WTC11 (cell line): ENCODE measurements around the gene NSMCE3.

Source experiments
- CBFB ChIP-seq: sonication (generic); formaldehyde crosslinking; IDR thresholded peaks from 2 replicates; pipeline ENCODE4 v1.8.1; 2022; ENCODE audit warnings: mild to moderate bottlenecking, low read depth, missing genetic modification reagents
- ELF4 ChIP-seq: sonication (generic); formaldehyde crosslinking; IDR thresholded peaks from 2 replicates; pipeline ENCODE4 v1.8.1; 2022; ENCODE audit warnings: low read depth, mild to moderate bottlenecking, moderate library complexity, missing genetic modification reagents
- NFE2L1 ChIP-seq: sonication (generic); formaldehyde crosslinking; IDR thresholded peaks from 2 replicates; pipeline ENCODE4 v1.8.1; 2023; ENCODE audit warnings: missing genetic modification reagents
- NR3C1 ChIP-seq: sonication (generic); formaldehyde crosslinking; conservative IDR thresholded peaks from 2 replicates; pipeline ENCODE4 v1.8.1; 2023; ENCODE audit warnings: low read depth, mild to moderate bottlenecking, missing genetic modification reagents
- SMAD4 ChIP-seq: sonication (generic); formaldehyde crosslinking; IDR thresholded peaks from 2 replicates; pipeline ENCODE4 v1.8.0; 2022; ENCODE audit warnings: mild to moderate bottlenecking, missing genetic modification reagents
- TF ChIP-seq, protein P1 (sequence below): fragments of 200-600 bp; IDR thresholded peaks from 2 replicates; pipeline ENCODE4 v1.8.0; 2022; ENCODE audit warnings: antibody characterized with exemption
- TF ChIP-seq, protein P2 (sequence below): sonication (generic); formaldehyde crosslinking; IDR thresholded peaks from 2 replicates; pipeline ENCODE4 v1.8.1; 2023; ENCODE audit warnings: mild to moderate bottlenecking, missing genetic modification reagents, moderate library complexity

- TF ChIP-seq ELF4 (CRISPR knock-in tag) (no peak), SMAD4 (no peak), NR3C1 (no peak), NFE2L1 (CRISPR knock-in tag) (no peak), CBFB (CRISPR knock-in tag) (no peak)
- TF ChIP-seq, protein P1, sequence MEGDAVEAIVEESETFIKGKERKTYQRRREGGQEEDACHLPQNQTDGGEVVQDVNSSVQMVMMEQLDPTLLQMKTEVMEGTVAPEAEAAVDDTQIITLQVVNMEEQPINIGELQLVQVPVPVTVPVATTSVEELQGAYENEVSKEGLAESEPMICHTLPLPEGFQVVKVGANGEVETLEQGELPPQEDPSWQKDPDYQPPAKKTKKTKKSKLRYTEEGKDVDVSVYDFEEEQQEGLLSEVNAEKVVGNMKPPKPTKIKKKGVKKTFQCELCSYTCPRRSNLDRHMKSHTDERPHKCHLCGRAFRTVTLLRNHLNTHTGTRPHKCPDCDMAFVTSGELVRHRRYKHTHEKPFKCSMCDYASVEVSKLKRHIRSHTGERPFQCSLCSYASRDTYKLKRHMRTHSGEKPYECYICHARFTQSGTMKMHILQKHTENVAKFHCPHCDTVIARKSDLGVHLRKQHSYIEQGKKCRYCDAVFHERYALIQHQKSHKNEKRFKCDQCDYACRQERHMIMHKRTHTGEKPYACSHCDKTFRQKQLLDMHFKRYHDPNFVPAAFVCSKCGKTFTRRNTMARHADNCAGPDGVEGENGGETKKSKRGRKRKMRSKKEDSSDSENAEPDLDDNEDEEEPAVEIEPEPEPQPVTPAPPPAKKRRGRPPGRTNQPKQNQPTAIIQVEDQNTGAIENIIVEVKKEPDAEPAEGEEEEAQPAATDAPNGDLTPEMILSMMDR, result no peak
- TF ChIP-seq, protein P2, sequence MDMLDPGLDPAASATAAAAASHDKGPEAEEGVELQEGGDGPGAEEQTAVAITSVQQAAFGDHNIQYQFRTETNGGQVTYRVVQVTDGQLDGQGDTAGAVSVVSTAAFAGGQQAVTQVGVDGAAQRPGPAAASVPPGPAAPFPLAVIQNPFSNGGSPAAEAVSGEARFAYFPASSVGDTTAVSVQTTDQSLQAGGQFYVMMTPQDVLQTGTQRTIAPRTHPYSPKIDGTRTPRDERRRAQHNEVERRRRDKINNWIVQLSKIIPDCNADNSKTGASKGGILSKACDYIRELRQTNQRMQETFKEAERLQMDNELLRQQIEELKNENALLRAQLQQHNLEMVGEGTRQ, result no peak
These were observed 19.6 kb upstream of the NSMCE3 start for GRCh38 chr15:29289173-29289572.
